HEK293 (cell line): ENCODE data around the gene ZFHX3.

ENCODE experiments used
- CTCF ChIA-PET: fragments of 350-600 bp; formaldehyde crosslinking; extraction: SDS; loops from one replicate; lab custom pipeline; 2021; ENCODE audit warnings: antibody characterized with exemption; lab: Yijun Ruan, JAX
- POLR2A ChIA-PET: fragments of 300-600 bp; formaldehyde crosslinking; extraction: SDS; loops from one replicate; lab custom pipeline; 2020; ENCODE audit warnings: antibody characterized with exemption, inconsistent platforms; lab: Yijun Ruan, JAX
- H3K27ac ChIP-seq: fragments of 200-500 bp; sonication (Bioruptor generic); 2 replicates; pipeline ENCODE4 v1.5.1; 2014; ENCODE audit warnings: low read depth, low read length, control low read depth, inconsistent platforms; ENCODE audit errors: extremely low read depth
- H3K36me3 ChIP-seq, 2 experiments: fragments of 200-500 bp in 1 of 2; sonication (Bioruptor generic) in 1 of 2; 1 replicate in 1 of 2; 2 replicates in 1 of 2; pipeline ENCODE4 v1.5.1; 2014 to 2017; ENCODE audit warnings: inconsistent platforms in 2 of 2, low read length in 2 of 2; ENCODE audit not compliant: control insufficient read depth in 2 of 2, insufficient read depth in 1 of 2
- H3K4me1 ChIP-seq: fragments of 200-500 bp; sonication (Bioruptor generic); 2 replicates; pipeline ENCODE4 v1.5.1; 2014; ENCODE audit warnings: mild to moderate bottlenecking, low read length, inconsistent platforms; ENCODE audit not compliant: control insufficient read depth, insufficient read depth
- H3K4me3 ChIP-seq: 2 replicates; pipeline ENCODE4 v1.5.1; 2011; ENCODE audit warnings: low read depth, mild to moderate bottlenecking, control low read depth, low read length, moderate library complexity
- H3K9me3 ChIP-seq: fragments of 200-500 bp; sonication (Bioruptor generic); 2 replicates; pipeline ENCODE4 v1.5.1; 2014; ENCODE audit warnings: low read depth, low read length, inconsistent platforms; ENCODE audit not compliant: control insufficient read depth, insufficient read depth
- BCL6B ChIP-seq: fragments of 450-650 bp; formaldehyde crosslinking; IDR thresholded peaks from 2 replicates; pipeline ENCODE4 v1.5.1; 2017; ENCODE audit warnings: missing biosample characterization, missing genetic modification characterization
- GLI4 ChIP-seq: fragments of 450-650 bp; formaldehyde crosslinking; IDR thresholded peaks from 2 replicates; pipeline ENCODE4 v1.5.1; 2016; ENCODE audit warnings: missing biosample characterization, missing genetic modification characterization
- GLIS1 ChIP-seq: fragments of 450-650 bp; formaldehyde crosslinking; IDR thresholded peaks from 2 replicates; pipeline ENCODE4 v1.5.1; 2016; ENCODE audit warnings: missing biosample characterization, missing genetic modification characterization
- KLF9 ChIP-seq: fragments of 450-650 bp; formaldehyde crosslinking; IDR thresholded peaks from 2 replicates; pipeline ENCODE4 v1.5.1; 2016; ENCODE audit warnings: missing biosample characterization, missing genetic modification characterization, low read depth
- WT1 ChIP-seq: fragments of 450-650 bp; formaldehyde crosslinking; IDR thresholded peaks from 2 replicates; pipeline ENCODE4 v1.5.1; 2016; ENCODE audit warnings: missing biosample characterization, missing genetic modification characterization
- ZBTB17 ChIP-seq: fragments of 450-650 bp; formaldehyde crosslinking; IDR thresholded peaks from 2 replicates; pipeline ENCODE4 v1.5.1; 2016; ENCODE audit warnings: missing biosample characterization, missing genetic modification characterization
- ZFP69B ChIP-seq: fragments of 450-650 bp; formaldehyde crosslinking; IDR thresholded peaks from 2 replicates; pipeline ENCODE4 v1.5.1; 2016; ENCODE audit warnings: missing biosample characterization, missing genetic modification characterization
- ZNF132 ChIP-seq: fragments of 450-650 bp; formaldehyde crosslinking; IDR thresholded peaks from 2 replicates; pipeline ENCODE4 v1.5.1; 2017; ENCODE audit warnings: missing biosample characterization, missing genetic modification characterization, borderline replicate concordance
- ZNF214 ChIP-seq: fragments of 450-650 bp; formaldehyde crosslinking; IDR thresholded peaks from 2 replicates; pipeline ENCODE4 v1.5.1; 2017; ENCODE audit warnings: missing biosample characterization, mild to moderate bottlenecking, missing genetic modification characterization, borderline replicate concordance
- ZNF37A ChIP-seq: fragments of 450-650 bp; IDR thresholded peaks from 2 replicates; pipeline ENCODE4 v1.5.1; 2018; ENCODE audit warnings: missing biosample characterization, missing genetic modification characterization
- ZNF560 ChIP-seq: fragments of 450-650 bp; formaldehyde crosslinking; IDR thresholded peaks from 2 replicates; pipeline ENCODE4 v1.5.1; 2017; ENCODE audit warnings: missing biosample characterization, missing genetic modification characterization, borderline replicate concordance
- ZNF596 ChIP-seq: fragments of 450-650 bp; IDR thresholded peaks from 2 replicates; pipeline ENCODE4 v1.5.0; 2018; ENCODE audit warnings: missing biosample characterization, mild to moderate bottlenecking, missing genetic modification characterization, moderate library complexity
- ZNF600 ChIP-seq: fragments of 450-650 bp; formaldehyde crosslinking; IDR thresholded peaks from 2 replicates; pipeline ENCODE4 v1.5.1; 2016; ENCODE audit warnings: missing biosample characterization, missing genetic modification characterization
- ZNF623 ChIP-seq: fragments of 450-650 bp; formaldehyde crosslinking; IDR thresholded peaks from 2 replicates; pipeline ENCODE4 v1.5.1; 2016; ENCODE audit warnings: missing biosample characterization, missing genetic modification characterization
- ZNF768 ChIP-seq: fragments of 450-650 bp; formaldehyde crosslinking; IDR thresholded peaks from 2 replicates; pipeline ENCODE4 v1.5.1; 2018; ENCODE audit warnings: missing biosample characterization, mild to moderate bottlenecking, missing genetic modification characterization
- ZNF785 ChIP-seq: fragments of 450-650 bp; formaldehyde crosslinking; IDR thresholded peaks from 2 replicates; pipeline ENCODE4 v1.5.1; 2016; ENCODE audit warnings: missing biosample characterization, missing genetic modification characterization
- ZSCAN30 ChIP-seq: fragments of 450-650 bp; IDR thresholded peaks from 2 replicates; pipeline ENCODE4 v1.5.1; 2018; ENCODE audit warnings: missing biosample characterization, mild to moderate bottlenecking, missing genetic modification characterization, moderate library complexity
- TF ChIP-seq, protein P1 (sequence below): fragments of 450-650 bp; formaldehyde crosslinking; IDR thresholded peaks from 2 replicates; pipeline ENCODE4 v1.5.1; 2017; ENCODE audit warnings: missing biosample characterization, missing genetic modification characterization
- TF ChIP-seq, protein P2 (sequence below): fragments of 450-650 bp; formaldehyde crosslinking; IDR thresholded peaks from 2 replicates; pipeline ENCODE4 v1.5.1; 2016; ENCODE audit warnings: missing biosample characterization, missing genetic modification characterization
- TF ChIP-seq, protein P3 (sequence below): fragments of 450-650 bp; formaldehyde crosslinking; IDR thresholded peaks from 2 replicates; pipeline ENCODE4 v1.5.1; 2016; ENCODE audit warnings: missing biosample characterization, missing genetic modification characterization

ZFHX3 gene

GRCh38 chr16:72824761-72825160 is 223.2 kb downstream of the ZFHX3 start (continued):
- TF ChIP-seq, protein P1, sequence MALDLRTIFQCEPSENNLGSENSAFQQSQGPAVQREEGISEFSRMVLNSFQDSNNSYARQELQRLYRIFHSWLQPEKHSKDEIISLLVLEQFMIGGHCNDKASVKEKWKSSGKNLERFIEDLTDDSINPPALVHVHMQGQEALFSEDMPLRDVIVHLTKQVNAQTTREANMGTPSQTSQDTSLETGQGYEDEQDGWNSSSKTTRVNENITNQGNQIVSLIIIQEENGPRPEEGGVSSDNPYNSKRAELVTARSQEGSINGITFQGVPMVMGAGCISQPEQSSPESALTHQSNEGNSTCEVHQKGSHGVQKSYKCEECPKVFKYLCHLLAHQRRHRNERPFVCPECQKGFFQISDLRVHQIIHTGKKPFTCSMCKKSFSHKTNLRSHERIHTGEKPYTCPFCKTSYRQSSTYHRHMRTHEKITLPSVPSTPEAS (tag by site-specific recombination) = no peak
- TF ChIP-seq ZNF623 (tag by site-specific recombination) (no peak), GLI4 (tag by site-specific recombination) (no peak), WT1 (tag by site-specific recombination) (no peak), ZNF37A (no peak), ZNF785 (tag by site-specific recombination) (no peak), ZBTB17 (no peak)

GRCh38 chr16:72824027-72824426 is 223.9 kb downstream of the ZFHX3 start:
- Histone ChIP-seq H3K27ac (no peak overlapping the region), H3K9me3 (no peaks in the 10 kb centered on the region), H3K4me3 (no peak overlapping the region), H3K36me3 (peaks cover 0 to 17% of the 10 kb centered on the region in 2 experiments; a peak in 2 of 3 replicates), H3K4me1 (peaks cover 5% of the 10 kb centered on the region; the same call in 1 of the 2 replicates)
- TF ChIP-seq ZNF600 (tag by site-specific recombination) = no peak
- TF ChIP-seq ZNF214 (tag by site-specific recombination) = no peak
- no peak for TF ChIP-seq ZNF623 (tag by site-specific recombination)
- TF ChIP-seq GLIS1 = no peak
- POLR2A ChIA-PET = no interaction called here
- CTCF ChIA-PET = interaction anchor here (1.8 kb wide), 1 partner anchor 8 kb away, joined by 6 read pairs; no protein-coding TSS in a partner anchor

DNA sequence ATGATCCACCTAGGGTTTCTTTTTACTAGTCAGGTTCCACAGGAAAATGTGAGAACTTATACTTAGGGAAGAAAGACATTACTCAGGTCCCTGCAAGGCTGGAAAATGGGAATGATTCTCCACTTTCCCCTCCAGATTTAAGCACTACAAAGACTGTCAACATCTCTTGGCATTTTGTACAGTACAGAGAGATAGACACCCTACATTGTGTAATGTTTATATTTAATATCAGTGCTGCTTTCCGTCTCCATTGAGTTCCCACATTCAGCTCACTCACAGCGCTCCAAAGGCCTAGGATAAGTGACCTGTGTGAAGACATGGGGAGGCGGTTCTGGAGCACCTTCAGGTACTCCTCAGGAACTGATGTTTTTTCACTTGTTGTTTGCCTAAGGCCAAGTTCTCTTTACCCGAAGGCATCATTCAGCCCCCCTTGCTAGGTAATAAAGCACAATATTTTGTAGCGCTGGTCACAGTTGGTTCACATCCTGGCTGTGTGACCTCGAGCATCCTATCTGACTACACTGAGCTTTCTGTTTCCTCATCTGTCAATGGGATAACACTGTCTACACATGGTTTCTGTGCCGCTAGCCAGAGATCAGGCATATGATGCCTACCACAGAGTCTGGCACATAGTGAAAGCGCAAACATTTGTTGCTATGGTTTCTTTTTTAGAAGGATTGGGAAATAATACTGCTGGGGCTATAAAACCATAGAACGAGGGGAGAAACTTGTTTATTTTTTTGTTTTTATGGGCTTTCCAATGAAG is 226.6 kb downstream of the ZFHX3 start:
- no peak overlapping the region for H3K27ac ChIP-seq
- ChIA-PET CTCF (interaction anchor here (1.1 to 1.2 kb wide), 2 partner anchors 11 to 12 kb away, joined by 3 to 7 read pairs; no protein-coding TSS in a partner anchor), POLR2A (no interaction called here)
- TF ChIP-seq ZFP69B (tag by site-specific recombination) (no peak), ZNF560 (tag by site-specific recombination) (no peak), ZNF768 (0 out of 2 replicates have a peak, but pooled peaks have one; percentile 27), KLF9 (no peak), ZNF132 (no peak), ZNF596 (tag by site-specific recombination) (no peak)
- TF ChIP-seq, protein P2, sequence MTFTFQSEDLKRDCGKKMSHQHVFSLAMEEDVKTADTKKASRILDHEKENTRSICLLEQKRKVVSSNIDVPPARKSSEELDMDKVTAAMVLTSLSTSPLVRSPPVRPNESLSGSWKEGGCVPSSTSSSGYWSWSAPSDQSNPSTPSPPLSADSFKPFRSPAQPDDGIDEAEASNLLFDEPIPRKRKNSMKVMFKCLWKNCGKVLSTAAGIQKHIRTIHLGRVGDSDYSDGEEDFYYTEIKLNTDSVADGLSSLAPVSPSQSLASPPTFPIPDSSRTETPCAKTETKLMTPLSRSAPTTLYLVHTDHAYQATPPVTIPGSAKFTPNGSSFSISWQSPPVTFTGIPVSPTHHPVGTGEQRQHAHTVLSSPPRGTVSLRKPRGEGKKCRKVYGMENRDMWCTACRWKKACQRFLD (tag by site-specific recombination) = no peak
- no peak overlapping the region for H3K4me3 ChIP-seq
- H3K36me3 ChIP-seq = peaks cover 0 to 11% of the 10 kb centered on the region in 2 experiments; a peak in 1 of 3 replicates
- no peaks in the 10 kb centered on the region for H3K4me1 ChIP-seq
- H3K9me3 ChIP-seq = no peaks in the 10 kb centered on the region

- H3K4me1 ChIP-seq = no peaks in the 10 kb centered on the region
- peaks cover 0 to 3% of the 10 kb centered on the region in 2 experiments; a peak in 1 of 3 replicates for H3K36me3 ChIP-seq
- H3K4me3 ChIP-seq = no peak overlapping the region
- ChIA-PET CTCF (interaction anchor here (0.8 to 3.7 kb wide), 2 partner anchors 8 to 13 kb away, joined by 3 to 20 read pairs; no protein-coding TSS in a partner anchor), POLR2A (no interaction called here)
- no peak overlapping the region for H3K27ac ChIP-seq
- no peaks in the 10 kb centered on the region for H3K9me3 ChIP-seq
- TF ChIP-seq BCL6B (tag by site-specific recombination) = no peak
- TF ChIP-seq, protein P3, sequence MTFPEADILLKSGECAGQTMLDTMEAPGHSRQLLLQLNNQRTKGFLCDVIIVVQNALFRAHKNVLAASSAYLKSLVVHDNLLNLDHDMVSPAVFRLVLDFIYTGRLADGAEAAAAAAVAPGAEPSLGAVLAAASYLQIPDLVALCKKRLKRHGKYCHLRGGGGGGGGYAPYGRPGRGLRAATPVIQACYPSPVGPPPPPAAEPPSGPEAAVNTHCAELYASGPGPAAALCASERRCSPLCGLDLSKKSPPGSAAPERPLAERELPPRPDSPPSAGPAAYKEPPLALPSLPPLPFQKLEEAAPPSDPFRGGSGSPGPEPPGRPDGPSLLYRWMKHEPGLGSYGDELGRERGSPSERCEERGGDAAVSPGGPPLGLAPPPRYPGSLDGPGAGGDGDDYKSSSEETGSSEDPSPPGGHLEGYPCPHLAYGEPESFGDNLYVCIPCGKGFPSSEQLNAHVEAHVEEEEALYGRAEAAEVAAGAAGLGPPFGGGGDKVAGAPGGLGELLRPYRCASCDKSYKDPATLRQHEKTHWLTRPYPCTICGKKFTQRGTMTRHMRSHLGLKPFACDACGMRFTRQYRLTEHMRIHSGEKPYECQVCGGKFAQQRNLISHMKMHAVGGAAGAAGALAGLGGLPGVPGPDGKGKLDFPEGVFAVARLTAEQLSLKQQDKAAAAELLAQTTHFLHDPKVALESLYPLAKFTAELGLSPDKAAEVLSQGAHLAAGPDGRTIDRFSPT = no peak
- TF ChIP-seq ZSCAN30 = no peak
Measured at GRCh38 chr16:72819345-72819744, 228.6 kb downstream of the ZFHX3 start.
